ENCODE measurements around the gene EGFR.
"Not testable (repeated sequence)": the region's sequence is repeated elsewhere in the genome, so short reads cannot be mapped to it uniquely, and the experiment has no call there.

Gene EGFR

GRCh38 chr7:55035410-55035809, 16.6 kb downstream of the EGFR start:
- not testable (repeated sequence) for DNase-seq (ENCODE audit: low read depth in 2 of 2)

- no peak for DNase-seq (ENCODE audit: low read depth in 2 of 2)
Observed at GRCh38 chr7:55036950-55037736, 18.3 kb downstream of the EGFR start.

GRCh38 chr7:55043691-55044370, 25.0 kb downstream of the EGFR start:
- DNase-seq (ENCODE audit: low read depth in 2 of 2), result no peak

- no peak for DNase-seq (ENCODE audit: low read depth in 2 of 2)
Observed at GRCh38 chr7:55044371-55044717, 25.5 kb downstream of the EGFR start.

GRCh38 chr7:55044791-55045190, 26.0 kb downstream of the EGFR start:
- no peak for DNase-seq (ENCODE audit: low read depth in 2 of 2)

- DNase-seq (ENCODE audit: low read depth in 2 of 2), result no peak
Observed at GRCh38 chr7:55046582-55047342, 27.9 kb downstream of the EGFR start.

- DNase-seq (ENCODE audit: low read depth in 2 of 2), result no peak
Observed at GRCh38 chr7:55048221-55048859, 29.5 kb downstream of the EGFR start.

- no peak for DNase-seq (ENCODE audit: low read depth in 2 of 2)
Observed at GRCh38 chr7:55050281-55050680, 31.5 kb downstream of the EGFR start.

GRCh38 chr7:55052081-55052480, 33.3 kb downstream of the EGFR start:
- DNase-seq (ENCODE audit: low read depth in 2 of 2), result no peak

- no peak for DNase-seq (ENCODE audit: low read depth in 2 of 2)
Observed at GRCh38 chr7:55052741-55053427, 34.1 kb downstream of the EGFR start.

GRCh38 chr7:55053651-55054571, 35.1 kb downstream of the EGFR start:
- no peak for DNase-seq (ENCODE audit: low read depth in 2 of 2)

GRCh38 chr7:55054758-55055157, 35.9 kb downstream of the EGFR start:
- no peak for DNase-seq (ENCODE audit: low read depth in 2 of 2)

- no peak for DNase-seq (ENCODE audit: low read depth in 2 of 2)
Observed at GRCh38 chr7:55055479-55055878, 36.7 kb downstream of the EGFR start.

- DNase-seq (ENCODE audit: low read depth in 2 of 2), result no peak
Observed at GRCh38 chr7:55056068-55056467, 37.3 kb downstream of the EGFR start.

- no peak for DNase-seq (ENCODE audit: low read depth in 2 of 2)
Observed at GRCh38 chr7:55056577-55057480, 38.0 kb downstream of the EGFR start.

GRCh38 chr7:55058314-55058713, 39.5 kb downstream of the EGFR start:
- no peak for DNase-seq (ENCODE audit: low read depth in 2 of 2)

- no peak for DNase-seq (ENCODE audit: low read depth in 2 of 2)
Observed at GRCh38 chr7:55059021-55059420, 40.2 kb downstream of the EGFR start.

GRCh38 chr7:55060085-55060484, 41.3 kb downstream of the EGFR start:
- no peak for DNase-seq (ENCODE audit: low read depth in 2 of 2)

- no peak for DNase-seq (ENCODE audit: low read depth in 2 of 2)
Observed at GRCh38 chr7:55060636-55061022, 41.8 kb downstream of the EGFR start.

Data from stimulated activated CD8-positive, alpha-beta memory T cell treated with anti-CD3 and anti-CD28 coated beads, Interleukin-7, amount 100 ng/mL, for 4 hours (primary cell).